Hair follicular keratinocyte (primary cell): ENCODE data around the gene TREM1. TPM values are rescaled to one million over a fixed set of nuclear protein-coding genes. Genes with fewer than 3 reads are reported as not detected.

Source experiments
- total RNA-seq: library from RNA; depleted of rRNA; stranded (reverse); fragments of >200 nt; gene quantifications from 2 replicates; pipeline ENCODE4 v1.2.3, GENCODE V29; 2015

The TREM1 gene
- 0.31 TPM in 1 of 2 replicates, not detected in the other for total RNA-seq

GRCh38 chr6:41286544-41287346, at the start of gene TREM1:
TSS of gene TREM1 (minus strand) at chr6:41286682. CDS start at chr6:41286655, 27 bp downstream.

GRCh38 chr6:41335296-41335695, 48.8 kb upstream of the TREM1 start, which contains the start of gene NCR2:
TSS of gene NCR2 (plus strand) at chr6:41335608. CDS start at chr6:41335877, 269 bp downstream.

GRCh38 chr6:41228096-41228495, 58.4 kb downstream of the TREM1 start, which contains the start of gene TREML4:
TSS of gene TREML4 (plus strand) at chr6:41228349. CDS start at chr6:41228428, 79 bp downstream.

Other genes starting within 250 kb of the TREM1 start
- gene UNC5CL, start 247.5 kb downstream of the TREM1 start, total RNA-seq = 0.27 and 0.62 TPM in 2 replicates
- gene TSPO2, start 244.2 kb downstream of the TREM1 start, total RNA-seq = not detected in 2 replicates
- gene APOBEC2, start 233.5 kb downstream of the TREM1 start, total RNA-seq = not detected in 2 replicates
- 10.2 and 16.3 TPM in 2 replicates for gene OARD1, start 214.3 kb downstream of the TREM1 start, total RNA-seq
- 12.7 and 13.7 TPM in 2 replicates for gene NFYA, start 213.7 kb downstream of the TREM1 start, total RNA-seq
- gene TREML1, start 132.3 kb downstream of the TREM1 start, total RNA-seq = 0.78 TPM in 1 of 2 replicates, not detected in the other
- 3.5 and 5.7 TPM in 2 replicates for gene TREM2, start 123.6 kb downstream of the TREM1 start, total RNA-seq
- gene TREML2, start 85.5 kb downstream of the TREM1 start, total RNA-seq = 0.08 and 0.23 TPM in 2 replicates
- not detected in 2 replicates for gene TREML4, start 58.3 kb downstream of the TREM1 start, total RNA-seq
- not detected in 2 replicates for gene NCR2, start 48.9 kb upstream of the TREM1 start, total RNA-seq